ENCODE measurements around the gene NAA80. TPM values are rescaled to one million over a fixed set of nuclear protein-coding genes. Genes with fewer than 3 reads are reported as not detected.
"Not testable (repeated sequence)": the region's sequence is repeated elsewhere in the genome, so short reads cannot be mapped to it uniquely, and the experiment has no call there.

The NAA80 gene
- total and polyA plus RNA-seq, 2 of the 8 experiments (the other 6 are each of a cell fraction or from before 2014, with no cell fraction given): 11.3 to 16.7 TPM

- WGBS, 2 experiments (ENCODE audit: extremely low coverage in 1 of 2, insufficient coverage in 1 of 2, insufficient read length in 1 of 2, insufficient replicate concordance in 2 of 2, low coverage in 1 of 2, low lambda C conversion rate in 2 of 2, missing lambda C conversion rate in 1 of 2): 97% methylated on average over 4 of the region's 4 CpGs; no CpG with 5 or more reads in 1 of the 2 experiments
- FAIRE-seq: not testable (repeated sequence)
These were observed 37.0 kb downstream of the NAA80 start for GRCh38 chr3:50262200-50262599.

More at GRCh38 chr3:50262200-50262599, 37.0 kb downstream of the NAA80 start:
- DNase-seq (ENCODE audit: low read depth in 1 of 2, low spot score in 2 of 2); H3K9me3 ChIP-seq (ENCODE audit: insufficient read depth in 2 of 2, low read depth in 1 of 2, low read length in 1 of 2); H3K14ac ChIP-seq (ENCODE audit: insufficient read length); H4K20me1 ChIP-seq (replicated peaks in 1 of 2; ENCODE audit: control insufficient read depth in 1 of 2, insufficient read depth in 2 of 2, low read length in 2 of 2); H2AFZ ChIP-seq (ENCODE audit: low read length); H3K23ac ChIP-seq (ENCODE audit: insufficient read length); H3K4me3 ChIP-seq (ENCODE audit: extremely low read depth in 1 of 4, insufficient read depth in 2 of 4, low read depth in 3 of 4, low read length in 4 of 4); H2BK5ac ChIP-seq (ENCODE audit: low read depth, low read length); H4K8ac ChIP-seq (ENCODE audit: extremely low read depth, insufficient read depth, low read length); H3K18ac ChIP-seq (ENCODE audit: extremely low read depth, low read length); H3K79me1 ChIP-seq (ENCODE audit: low read depth, low read length); H3K27ac ChIP-seq (ENCODE audit: low read depth, low read length); H2BK15ac ChIP-seq (ENCODE audit: low read length); H4K5ac ChIP-seq (ENCODE audit: insufficient read length, low read depth, low read length); H3K4me2 ChIP-seq (ENCODE audit: insufficient read depth in 1 of 2, low read depth in 2 of 2, low read length in 2 of 2); H3K79me2 ChIP-seq (ENCODE audit: control insufficient read depth in 1 of 2, insufficient read depth in 2 of 2, low read length in 2 of 2); H3K23me2 ChIP-seq (ENCODE audit: low read depth, low read length); H3K9ac ChIP-seq (replicated peaks in 1 of 4; ENCODE audit: extremely low read depth in 1 of 4, low read depth in 3 of 4, low read length in 3 of 4); H3K27me3 ChIP-seq (replicated peaks in 1 of 4; ENCODE audit: control insufficient read depth in 3 of 4, extremely low read depth in 1 of 4, insufficient read depth in 3 of 4, low read length in 3 of 4); H3K56ac ChIP-seq (replicated peaks; ENCODE audit: insufficient read length, low read depth, low read length); H2BK120ac ChIP-seq (replicated peaks; ENCODE audit: low read depth, low read length); H3K4ac ChIP-seq (replicated peaks; ENCODE audit: insufficient read length, low read depth, low read length): not testable (repeated sequence)
- Histone ChIP-seq H2AK5ac (ENCODE audit: low read depth, low read length) (peak overlapping the region; percentile 79; the same call in 1 of the 2 replicates), H3K4me1 (replicated peaks in 1 of 4; ENCODE audit: control insufficient read depth in 3 of 4, insufficient read depth in 4 of 4, low read length in 3 of 4) (peaks cover 0 to 43% (median 33%) of the 10 kb centered on the region in 4 experiments; a peak in 6 of 7 replicates), H4K91ac (replicated peaks; ENCODE audit: insufficient read length, low read length) (peak overlapping the region; percentile 20), H2BK20ac (ENCODE audit: low read length) (0 out of 2 replicates have a peak overlapping the region, but pooled peaks have one; percentile 83), H2BK12ac (ENCODE audit: low read depth, low read length) (0 out of 2 replicates have a peak overlapping the region, but pooled peaks have one; percentile 22), H3K36me3 (ENCODE audit: control insufficient read depth in 2 of 4, insufficient read depth in 4 of 4, low read length in 3 of 4) (peaks cover 3 to 11% (median 7%) of the 10 kb centered on the region in 4 experiments; a peak in 6 of 8 replicates)
- ChIA-PET POLR2A (ENCODE audit: partially characterized antibody) (interaction anchor here (1.4 to 4.3 kb wide), 3 partner anchors 13 to 37 kb away, joined by 3 to 22 read pairs (median 3); partner anchors contain the start of genes HYAL3 and NAA80), CTCF (ENCODE audit: partially characterized antibody) (interaction anchor here (0.8 to 53.5 kb wide), 6 partner anchors 7 to 69 kb away, joined by 3 to 2149 read pairs (median 138); partner anchors contain the start of genes GNAI2, GNAT1, HYAL2 and LSMEM2)

Measured in H1 (cell line).